ENCODE results near the gene SEL1L3.

DNA sequence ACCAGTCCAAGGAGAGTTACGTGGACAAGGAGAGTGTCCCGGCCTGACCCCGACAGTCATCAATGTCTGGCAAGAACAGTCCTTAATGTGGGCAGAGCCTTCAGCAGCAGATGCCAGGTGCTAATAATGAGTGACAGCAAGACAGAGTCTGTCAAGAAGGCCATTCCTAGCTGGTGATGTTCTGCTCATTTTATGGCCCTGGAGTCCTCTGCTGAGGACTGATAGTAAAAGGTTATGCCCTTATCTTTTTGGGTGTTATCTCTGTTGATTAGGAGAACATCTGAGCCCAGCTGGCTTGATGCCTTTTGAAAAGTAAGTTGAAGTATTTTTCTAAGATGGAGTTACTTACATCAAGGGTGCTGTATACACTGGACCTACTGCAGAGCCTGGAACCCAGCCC, 139.8 kb downstream of the SEL1L3 start:
- TF ChIP-seq, protein P1, sequence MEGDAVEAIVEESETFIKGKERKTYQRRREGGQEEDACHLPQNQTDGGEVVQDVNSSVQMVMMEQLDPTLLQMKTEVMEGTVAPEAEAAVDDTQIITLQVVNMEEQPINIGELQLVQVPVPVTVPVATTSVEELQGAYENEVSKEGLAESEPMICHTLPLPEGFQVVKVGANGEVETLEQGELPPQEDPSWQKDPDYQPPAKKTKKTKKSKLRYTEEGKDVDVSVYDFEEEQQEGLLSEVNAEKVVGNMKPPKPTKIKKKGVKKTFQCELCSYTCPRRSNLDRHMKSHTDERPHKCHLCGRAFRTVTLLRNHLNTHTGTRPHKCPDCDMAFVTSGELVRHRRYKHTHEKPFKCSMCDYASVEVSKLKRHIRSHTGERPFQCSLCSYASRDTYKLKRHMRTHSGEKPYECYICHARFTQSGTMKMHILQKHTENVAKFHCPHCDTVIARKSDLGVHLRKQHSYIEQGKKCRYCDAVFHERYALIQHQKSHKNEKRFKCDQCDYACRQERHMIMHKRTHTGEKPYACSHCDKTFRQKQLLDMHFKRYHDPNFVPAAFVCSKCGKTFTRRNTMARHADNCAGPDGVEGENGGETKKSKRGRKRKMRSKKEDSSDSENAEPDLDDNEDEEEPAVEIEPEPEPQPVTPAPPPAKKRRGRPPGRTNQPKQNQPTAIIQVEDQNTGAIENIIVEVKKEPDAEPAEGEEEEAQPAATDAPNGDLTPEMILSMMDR (IDR thresholded peaks at IDR 0.05) = no peak
- no peak for TF ChIP-seq POLR2A (IDR thresholded peaks at IDR 0.05)
